AG04450 (cell line): ENCODE results near the gene LRP1B. TPM values are rescaled to one million over a fixed set of nuclear protein-coding genes. Genes with fewer than 3 reads are reported as not detected.

Source experiments
- CTCF ChIA-PET: fragments of 300-600, 350-600 bp; formaldehyde crosslinking; extraction: SDS; loops from one replicate; lab custom pipeline; 2022; ENCODE audit warnings: antibody characterized with exemption, inconsistent platforms; lab: Charles Lee
- POLR2A ChIA-PET: fragments of 350-600 bp; formaldehyde crosslinking; extraction: SDS; loops from one replicate; lab custom pipeline; 2021; ENCODE audit warnings: antibody characterized with exemption, inconsistent platforms; lab: Yijun Ruan, JAX
- DNase-seq: peaks from one replicate; pipeline ENCODE4 v3.0.0-alpha.2; 2011; ENCODE audit warnings: low read depth, low spot score
- H3K27ac ChIP-seq: one replicate; pipeline ENCODE4 v1.5.1; 2012; ENCODE audit warnings: low read depth, low read length, control low read depth
- H3K27me3 ChIP-seq: one replicate; pipeline ENCODE4 v1.6.0; 2012; ENCODE audit warnings: low read length; ENCODE audit not compliant: control insufficient read depth, insufficient read depth
- H3K4me3 ChIP-seq: 2 replicates; pipeline ENCODE4 v1.5.1; 2011; ENCODE audit warnings: mild to moderate bottlenecking, low read depth, low read length, control low read depth
- H3K9me3 ChIP-seq: 2 replicates; pipeline ENCODE4 v1.5.1; 2012; ENCODE audit warnings: low read length; ENCODE audit not compliant: control insufficient read depth, insufficient read depth
- polyA plus RNA-seq: library from polyadenylated mRNA; depleted of rRNA; stranded (reverse); fragments of >200 nt; gene quantifications from 2 replicates; pipeline ENCODE4 v1.2.3, GENCODE V29; 2011
- TF ChIP-seq, protein P1 (sequence below): IDR thresholded peaks from 2 replicates; pipeline ENCODE4 v1.5.1; 2011; ENCODE audit warnings: low read depth, low read length, control low read depth, inconsistent platforms

LRP1B gene
- polyA plus RNA-seq, 1 experiment: 0.15 TPM

DNA sequence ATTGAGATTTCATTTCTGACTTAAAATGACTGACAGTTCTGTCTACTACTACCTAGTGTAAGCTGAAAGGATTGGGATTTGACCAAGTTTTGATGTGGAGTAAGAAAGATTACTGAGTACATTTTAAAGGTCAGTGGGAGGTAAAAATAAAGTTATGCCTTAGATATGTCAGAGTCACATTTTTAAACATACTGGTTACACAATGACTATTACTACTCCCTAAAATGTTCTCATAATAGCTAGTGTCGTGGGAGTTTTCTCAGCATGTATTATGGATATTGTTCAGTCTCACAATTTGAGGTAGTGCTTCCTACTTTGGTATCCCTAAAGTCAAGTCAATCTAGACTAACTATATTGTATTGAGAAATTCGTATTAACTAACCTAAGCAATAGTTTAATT lies 1092.5 kb downstream of the LRP1B start:
- no peaks in the 10 kb centered on the region for H3K27me3 ChIP-seq
- H3K9me3 ChIP-seq: no peaks in the 10 kb centered on the region
- DNase-seq: no peak
- H3K27ac ChIP-seq: no peak overlapping the region
- ChIA-PET CTCF (no interaction called here), POLR2A (no interaction called here)
- TF ChIP-seq, protein P1, sequence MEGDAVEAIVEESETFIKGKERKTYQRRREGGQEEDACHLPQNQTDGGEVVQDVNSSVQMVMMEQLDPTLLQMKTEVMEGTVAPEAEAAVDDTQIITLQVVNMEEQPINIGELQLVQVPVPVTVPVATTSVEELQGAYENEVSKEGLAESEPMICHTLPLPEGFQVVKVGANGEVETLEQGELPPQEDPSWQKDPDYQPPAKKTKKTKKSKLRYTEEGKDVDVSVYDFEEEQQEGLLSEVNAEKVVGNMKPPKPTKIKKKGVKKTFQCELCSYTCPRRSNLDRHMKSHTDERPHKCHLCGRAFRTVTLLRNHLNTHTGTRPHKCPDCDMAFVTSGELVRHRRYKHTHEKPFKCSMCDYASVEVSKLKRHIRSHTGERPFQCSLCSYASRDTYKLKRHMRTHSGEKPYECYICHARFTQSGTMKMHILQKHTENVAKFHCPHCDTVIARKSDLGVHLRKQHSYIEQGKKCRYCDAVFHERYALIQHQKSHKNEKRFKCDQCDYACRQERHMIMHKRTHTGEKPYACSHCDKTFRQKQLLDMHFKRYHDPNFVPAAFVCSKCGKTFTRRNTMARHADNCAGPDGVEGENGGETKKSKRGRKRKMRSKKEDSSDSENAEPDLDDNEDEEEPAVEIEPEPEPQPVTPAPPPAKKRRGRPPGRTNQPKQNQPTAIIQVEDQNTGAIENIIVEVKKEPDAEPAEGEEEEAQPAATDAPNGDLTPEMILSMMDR: no peak
- no peak overlapping the region for H3K4me3 ChIP-seq

DNA sequence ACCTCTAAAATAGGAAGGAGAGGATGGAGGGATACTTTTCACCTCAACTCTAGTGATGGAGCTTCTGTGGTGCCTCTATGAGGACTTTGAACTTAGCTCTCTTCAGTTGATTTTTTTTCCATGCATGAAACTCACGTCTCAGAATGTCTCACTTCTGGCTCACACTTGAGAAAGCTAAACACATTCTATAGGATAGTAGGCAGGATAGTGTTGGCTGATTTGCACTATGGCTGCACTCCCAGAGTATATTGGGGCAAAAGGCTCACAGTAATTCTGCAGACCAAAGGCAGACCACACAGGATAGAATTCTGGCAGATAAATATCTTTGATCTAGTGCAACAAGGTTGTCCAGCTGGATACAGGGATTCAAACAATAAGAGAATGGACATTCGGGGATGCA lies 1093.5 kb downstream of the LRP1B start:
- CTCF ChIA-PET: no interaction called here
- DNase-seq: no peak
- POLR2A ChIA-PET: no interaction called here
- Histone ChIP-seq H3K9me3 (no peaks in the 10 kb centered on the region), H3K4me3 (no peak overlapping the region), H3K27me3 (no peaks in the 10 kb centered on the region), H3K27ac (no peak overlapping the region)
- TF ChIP-seq, protein P1: no peak

DNA sequence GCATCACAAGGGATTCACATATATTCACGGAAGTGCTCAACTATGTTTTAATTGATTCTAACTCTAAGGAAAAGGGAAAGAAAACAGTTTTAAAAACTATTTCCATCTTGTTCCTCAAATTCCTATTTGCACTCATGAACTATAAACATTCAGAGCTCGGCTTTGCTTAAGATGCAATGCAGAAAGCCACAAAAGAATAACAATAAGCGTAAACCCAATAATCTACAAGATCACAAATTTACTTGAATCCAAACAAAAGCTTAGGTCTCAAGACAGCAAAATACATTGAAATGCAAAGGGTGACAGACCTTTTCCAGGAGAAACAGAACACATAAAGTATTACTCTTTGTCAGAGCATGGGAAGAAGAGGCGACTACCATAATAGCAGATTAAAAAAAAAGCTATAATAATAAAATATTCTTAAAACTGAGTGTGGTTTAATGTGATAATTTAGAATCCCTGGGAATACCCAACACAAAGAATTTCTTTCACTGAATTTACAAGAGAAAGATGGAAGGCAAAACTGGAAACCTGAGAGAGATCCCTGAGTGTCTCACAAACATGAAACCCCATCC lies 1094.9 kb downstream of the LRP1B start:
- Histone ChIP-seq H3K9me3 (no peaks in the 10 kb centered on the region), H3K27me3 (no peaks in the 10 kb centered on the region), H3K27ac (no peak overlapping the region), H3K4me3 (no peak overlapping the region)
- no peak for DNase-seq
- ChIA-PET CTCF (no interaction called here), POLR2A (interaction anchor here (1.0 kb wide), 1 partner anchor 175 kb away, joined by 3 read pairs; no protein-coding TSS in a partner anchor)
- TF ChIP-seq, protein P1: no peak

DNA sequence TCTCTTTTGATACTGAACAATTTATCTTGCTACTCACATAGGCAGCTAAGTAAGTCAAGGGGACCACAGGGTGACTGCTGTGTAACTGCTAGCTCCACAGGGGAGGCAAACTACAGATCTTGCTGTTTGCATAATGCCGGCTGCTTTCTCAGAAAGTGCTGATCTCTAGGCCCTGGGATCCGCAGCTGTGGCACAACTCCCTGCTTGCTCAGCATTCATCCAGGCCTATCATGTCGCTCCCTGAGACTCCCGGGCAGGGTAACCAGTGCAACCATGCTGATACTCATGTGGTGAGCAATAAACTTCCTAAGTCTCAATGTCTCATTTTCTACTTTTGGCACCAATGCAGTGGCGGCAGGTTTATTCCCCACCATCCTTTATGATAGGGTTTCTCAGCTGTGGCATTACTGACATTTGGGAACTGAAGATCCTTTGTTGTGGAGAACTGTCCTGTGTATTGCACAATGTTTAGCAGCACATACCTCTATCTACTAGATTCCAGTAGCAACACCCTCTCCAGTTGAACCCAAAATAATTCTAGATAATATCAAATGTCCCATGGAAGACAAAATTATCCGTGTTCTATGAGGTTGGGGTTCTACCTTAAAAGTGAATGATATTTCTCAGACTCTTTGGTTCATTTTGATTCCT lies 1101.3 kb downstream of the LRP1B start:
- ChIA-PET CTCF (no interaction called here), POLR2A (no interaction called here)
- Histone ChIP-seq H3K9me3 (no peaks in the 10 kb centered on the region), H3K4me3 (no peak overlapping the region), H3K27me3 (no peaks in the 10 kb centered on the region), H3K27ac (no peak overlapping the region)
- TF ChIP-seq, protein P1: no peak
- DNase-seq: no peak

DNA sequence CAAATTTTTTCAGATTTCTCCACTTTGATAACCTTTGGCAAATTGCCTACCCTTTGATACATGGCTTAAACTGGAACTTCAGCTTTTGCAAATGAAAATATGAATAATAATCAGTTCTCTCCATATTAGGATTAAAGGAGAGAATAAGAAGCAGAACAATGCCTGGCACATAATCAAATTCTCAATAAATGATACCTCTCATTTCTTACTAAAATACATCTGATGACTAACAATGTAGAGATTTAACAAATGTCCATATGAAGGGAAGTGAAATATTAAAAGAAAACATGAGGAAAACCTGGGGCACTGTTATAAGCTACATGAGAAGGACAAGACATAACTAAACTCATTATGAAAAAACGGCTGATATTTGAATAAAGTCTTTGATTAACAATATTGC lies 1103.6 kb downstream of the LRP1B start:
- CTCF ChIA-PET: no interaction called here
- TF ChIP-seq, protein P1: no peak
- POLR2A ChIA-PET: no interaction called here
- Histone ChIP-seq H3K4me3 (no peak overlapping the region), H3K27me3 (no peaks in the 10 kb centered on the region), H3K9me3 (no peaks in the 10 kb centered on the region), H3K27ac (no peak overlapping the region)
- DNase-seq: no peak
